ENCODE results near the gene ZNF862.

DNA sequence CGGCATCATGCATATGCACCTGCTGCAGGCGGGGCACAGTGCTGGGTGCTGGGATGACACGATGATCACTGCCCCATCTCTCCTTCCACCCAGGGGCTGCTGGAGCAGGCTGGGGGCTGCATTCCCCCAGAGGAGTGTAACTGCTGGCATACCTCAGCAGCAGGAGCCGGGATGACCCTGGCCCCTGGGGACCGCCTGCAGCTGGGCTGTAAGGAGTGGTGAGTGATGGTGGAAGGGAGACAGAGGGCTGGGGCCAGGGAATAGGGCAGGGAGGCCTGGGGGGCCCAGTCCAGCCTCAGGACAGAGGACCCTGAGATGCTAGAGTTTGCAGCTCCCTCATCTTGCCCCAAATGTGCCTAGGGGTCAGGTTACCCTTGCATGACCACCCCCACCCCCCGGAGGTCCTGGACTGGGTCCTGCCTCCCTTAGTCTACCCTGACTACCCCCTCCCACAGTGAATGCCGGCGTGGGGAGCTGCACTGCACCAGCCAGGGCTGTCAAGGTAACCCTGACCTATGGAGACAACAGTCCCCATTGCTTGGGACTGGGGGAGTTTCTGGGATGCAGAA, 14.5 kb upstream of the ZNF862 start:
- TF ChIP-seq POLR2A (IDR thresholded peaks at IDR 0.05; ENCODE audit: insufficient read depth in 1 of 2, low read depth in 2 of 2, low read length in 2 of 2) (no peak), KDM3A (CRISPR knock-in tag; IDR thresholded peaks at IDR 0.05; ENCODE audit: low read depth) (no peak), BHLHE40 (IDR thresholded peaks at IDR 0.05; ENCODE audit: low read length) (no peak), RXRA (CRISPR knock-in tag; IDR thresholded peaks at IDR 0.05) (no peak), ATF3 (CRISPR knock-in tag; IDR thresholded peaks at IDR 0.05) (no peak)
